Vagina (tissue), 2 donors: Measurements from ENCODE around the gene NHERF1. TPM values are rescaled to one million over a fixed set of nuclear protein-coding genes. Genes with fewer than 3 reads are reported as not detected.

Source experiments
- DNase-seq, 2 donors: peaks; one replicate each; pipeline ENCODE4 v3.0.0-alpha.2; 2017; ENCODE audit errors: extremely low spot score in 2 of 2
- H3K27ac ChIP-seq: fragments of 200-600 bp; sonication (generic); one replicate; pipeline ENCODE4 v1.5.1; 2019
- H3K27me3 ChIP-seq: fragments of 200-600 bp; sonication (generic); one replicate; pipeline ENCODE4 v1.5.1; 2019
- H3K36me3 ChIP-seq, 2 donors: fragments of 200-600 bp; sonication (generic); one replicate each; pipeline ENCODE4 v1.5.1; 2017 to 2019
- H3K4me1 ChIP-seq: fragments of 200-600 bp; sonication (generic); one replicate; pipeline ENCODE4 v1.5.1; 2019
- H3K4me3 ChIP-seq, 2 donors: fragments of 200-600 bp; sonication (generic); 1 replicate in 1 of 2; 2 replicates in 1 of 2; pipeline ENCODE4 v1.5.1; 2016 to 2019
- H3K9me3 ChIP-seq: fragments of 200-600 bp; sonication (generic); one replicate; pipeline ENCODE4 v1.5.1; 2019
- CTCF ChIP-seq, 3 experiments: fragments of 450-650 bp in 2 of 3; fragments of 200-600 bp in 1 of 3; sonication (generic) in 1 of 3; IDR thresholded peaks; one replicate each; pipeline ENCODE4 v1.5.1; 2017 to 2019; ENCODE audit warnings: antibody characterized with exemption in 3 of 3, mild to moderate bottlenecking in 2 of 3, moderate library complexity in 2 of 3
- POLR2A ChIP-seq, 2 donors: fragments of 450-650 bp; IDR thresholded peaks; one replicate each; pipeline ENCODE4 v1.6.1; 2017; ENCODE audit warnings: antibody characterized with exemption in 2 of 2, mild to moderate bottlenecking in 2 of 2, moderate library complexity in 2 of 2
- POLR2AphosphoS5 ChIP-seq, 2 donors: sonication (generic); formaldehyde crosslinking; IDR thresholded peaks; one replicate each; pipeline ENCODE4 v1.9.0; 2017; ENCODE audit warnings: antibody characterized with exemption in 2 of 2, mild to moderate bottlenecking in 2 of 2, low read depth in 1 of 2; ENCODE audit not compliant: insufficient read depth in 1 of 2
- intact Hi-C: fragments of 100-400 bp; cut with DNase I; formaldehyde crosslinking; loops from one replicate; pipeline ENCODE4 v1.15.1; 2023
- total RNA-seq: library from RNA; depleted of rRNA; stranded (reverse); fragments of >200 nt; gene quantifications from one replicate; pipeline ENCODE4 v1.2.3, GENCODE V29; 2016

The NHERF1 gene
- total RNA-seq, 1 donor from 2014 or later, result 57.2 TPM

DNA sequence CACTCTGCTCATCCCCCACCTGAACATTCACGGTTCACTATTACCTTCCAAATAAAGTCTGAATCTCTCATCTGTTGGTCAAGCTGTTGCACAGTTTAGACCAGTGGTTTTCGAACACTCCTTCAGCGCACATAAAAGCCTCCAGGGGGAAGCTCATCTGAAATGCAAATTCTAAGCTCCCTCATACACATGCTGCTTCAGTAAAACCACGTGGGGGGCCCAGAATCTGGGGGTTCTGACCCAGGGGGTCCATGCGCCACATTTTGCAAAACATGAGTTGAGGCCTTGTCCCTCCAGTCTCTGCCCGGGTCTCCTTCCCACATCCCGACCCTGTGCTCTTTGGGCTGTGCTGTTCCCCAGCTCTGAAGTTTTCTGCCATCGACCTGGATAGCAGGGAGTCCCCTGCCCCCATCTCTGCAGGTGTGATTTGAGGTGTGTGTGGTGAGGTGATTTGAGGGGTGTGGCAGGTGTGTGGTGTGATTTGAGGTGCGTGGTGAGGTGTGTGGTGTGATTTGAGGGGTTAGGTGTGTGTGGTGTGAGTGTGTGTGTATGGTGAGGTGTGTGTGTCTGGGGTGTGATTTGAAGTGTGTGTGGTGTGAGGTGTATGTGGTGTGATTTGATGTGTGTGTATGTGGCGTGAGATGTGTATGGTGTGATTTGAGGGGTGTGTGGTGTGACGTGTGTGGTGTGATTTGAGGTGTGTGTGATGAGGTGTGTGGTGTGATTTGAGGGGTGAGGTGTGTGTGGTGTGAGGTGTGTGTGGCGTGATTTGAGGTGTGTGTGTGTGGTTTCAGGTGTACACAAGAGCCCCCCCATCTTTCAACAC, 16.2 kb upstream of the NHERF1 start:
- TF ChIP-seq CTCF (IDR thresholded peaks at IDR 0.05), result no peak
- no peak for TF ChIP-seq POLR2A (IDR thresholded peaks at IDR 0.05)
- TF ChIP-seq POLR2AphosphoS5 (IDR thresholded peaks at IDR 0.05; ENCODE audit: insufficient read depth in 1 of 2, low read depth in 1 of 2), result no peak
- Histone ChIP-seq H3K27ac (no peak overlapping the region), H3K4me3 (no peak overlapping the region), H3K9me3 (no peaks in the 10 kb centered on the region), H3K27me3 (peaks cover 4% of the 10 kb centered on the region), H3K36me3 (no peaks in the 10 kb centered on the region), H3K4me1 (peaks cover 12% of the 10 kb centered on the region)
- intact Hi-C loops, result no loop called here
- no peak for DNase-seq

GRCh38 chr17:74733365-74734122, 14.9 kb upstream of the NHERF1 start:
- TF ChIP-seq CTCF (IDR thresholded peaks at IDR 0.05), result no peak
- TF ChIP-seq POLR2A (IDR thresholded peaks at IDR 0.05), result no peak
- no peak for TF ChIP-seq POLR2AphosphoS5 (IDR thresholded peaks at IDR 0.05; ENCODE audit: insufficient read depth in 1 of 2, low read depth in 1 of 2)
- DNase-seq, result no peak
- intact Hi-C loops, result no loop called here
- no peak overlapping the region for H3K4me3 ChIP-seq
- H3K36me3 ChIP-seq, result no peaks in the 10 kb centered on the region
- H3K4me1 ChIP-seq, result peaks cover 25% of the 10 kb centered on the region
- no peaks in the 10 kb centered on the region for H3K9me3 ChIP-seq
- peaks cover 4% of the 10 kb centered on the region for H3K27me3 ChIP-seq
- H3K27ac ChIP-seq, result no peak overlapping the region

GRCh38 chr17:74734256-74734655, 14.2 kb upstream of the NHERF1 start:
- Histone ChIP-seq H3K4me1 (peaks cover 28% of the 10 kb centered on the region), H3K9me3 (no peaks in the 10 kb centered on the region), H3K27me3 (peaks cover 4% of the 10 kb centered on the region), H3K36me3 (no peaks in the 10 kb centered on the region), H3K27ac (no peak overlapping the region), H3K4me3 (no peak overlapping the region)
- no peak for DNase-seq
- TF ChIP-seq POLR2AphosphoS5 (IDR thresholded peaks at IDR 0.05; ENCODE audit: insufficient read depth in 1 of 2, low read depth in 1 of 2), result no peak
- TF ChIP-seq CTCF (IDR thresholded peaks at IDR 0.05), result no peak
- TF ChIP-seq POLR2A (IDR thresholded peaks at IDR 0.05), result no peak
- intact Hi-C loops, result no loop called here

GRCh38 chr17:74736513-74737298, 11.7 kb upstream of the NHERF1 start, which contains the start of gene RAB37:
Gene RAB37 (plus strand): TSS chr17:74737256. CDS start chr17:74737273, 17 bp downstream.
- Histone ChIP-seq H3K36me3 (no peaks in the 10 kb centered on the region), H3K4me1 (peaks cover 28% of the 10 kb centered on the region), H3K27me3 (peaks cover 4% of the 10 kb centered on the region), H3K4me3 (peak within 1 kb of the TSS; percentile 38 to 42), H3K27ac (peak within 1 kb of the TSS; percentile 23), H3K9me3 (no peaks in the 10 kb centered on the region)
- intact Hi-C loops, result no loop called here
- TF ChIP-seq POLR2A (IDR thresholded peaks at IDR 0.05) (no peak), POLR2AphosphoS5 (IDR thresholded peaks at IDR 0.05; ENCODE audit: insufficient read depth in 1 of 2, low read depth in 1 of 2) (peak in 1 of 2 donors; percentile 52), CTCF (IDR thresholded peaks at IDR 0.05) (peak in 1 of 3 experiments; percentile 20)
- DNase-seq, result no peak
